ENCODE results near the gene CACNA1I. TPM values are rescaled to one million over a fixed set of nuclear protein-coding genes. Genes with fewer than 3 reads are reported as not detected.

CACNA1I gene
- total RNA-seq, 1 donor, result not detected

- H3K4me3 ChIP-seq (ENCODE audit: low read depth, low read length), result no peak overlapping the region
- no peak for DNase-seq (ENCODE audit: low read depth)
- TF ChIP-seq CTCF (IDR thresholded peaks at IDR 0.05; ENCODE audit: insufficient read depth, low read depth, low read length), result no peak
Observed at GRCh38 chr22:39641660-39642310, 71.2 kb downstream of the CACNA1I start.

- no peak for DNase-seq (ENCODE audit: low read depth)
- H3K4me3 ChIP-seq (ENCODE audit: low read depth, low read length), result no peak overlapping the region
- TF ChIP-seq CTCF (IDR thresholded peaks at IDR 0.05; ENCODE audit: insufficient read depth, low read depth, low read length), result no peak
Observed at GRCh38 chr22:39643311-39644083, 72.9 kb downstream of the CACNA1I start.

GRCh38 chr22:39645532-39645931 is 75.0 kb downstream of the CACNA1I start:
- no peak for TF ChIP-seq CTCF (IDR thresholded peaks at IDR 0.05; ENCODE audit: insufficient read depth, low read depth, low read length)
- no peak overlapping the region for H3K4me3 ChIP-seq (ENCODE audit: low read depth, low read length)
- DNase-seq (ENCODE audit: low read depth), result no peak

- no peak for TF ChIP-seq CTCF (IDR thresholded peaks at IDR 0.05; ENCODE audit: insufficient read depth, low read depth, low read length)
- no peak for DNase-seq (ENCODE audit: low read depth)
Observed at GRCh38 chr22:39646398-39647063, 76.0 kb downstream of the CACNA1I start.

GRCh38 chr22:39647836-39648629 is 77.5 kb downstream of the CACNA1I start:
- DNase-seq (ENCODE audit: low read depth), result no peak
- no peak for TF ChIP-seq CTCF (IDR thresholded peaks at IDR 0.05; ENCODE audit: insufficient read depth, low read depth, low read length)
- H3K4me3 ChIP-seq (ENCODE audit: low read depth, low read length), result no peak overlapping the region

More at GRCh38 chr22:39646398-39647063, 76.0 kb downstream of the CACNA1I start:
- H3K4me3 ChIP-seq (ENCODE audit: low read depth, low read length), result no peak overlapping the region

GRCh38 chr22:39648630-39648950 is 78.0 kb downstream of the CACNA1I start:
- TF ChIP-seq CTCF (IDR thresholded peaks at IDR 0.05; ENCODE audit: insufficient read depth, low read depth, low read length), result no peak
- no peak overlapping the region for H3K4me3 ChIP-seq (ENCODE audit: low read depth, low read length)
- DNase-seq (ENCODE audit: low read depth), result no peak

All from fibroblast of villous mesenchyme (primary cell).